ENCODE data around the gene LYPD4. TPM values are rescaled to one million over a fixed set of nuclear protein-coding genes. Genes with fewer than 3 reads are reported as not detected.

The LYPD4 gene
- total and polyA plus RNA-seq, 8 donors: not detected

- H3K9me3 ChIP-seq: no peaks in the 10 kb centered on the region
- peaks cover 0 to 22% (median 0%) of the 10 kb centered on the region in 3 donors for H3K27me3 ChIP-seq
- peak overlapping the region in 2 of 5 donors; percentile 17 to 36 for H3K27ac ChIP-seq
- TF ChIP-seq EP300 (IDR thresholded peaks at IDR 0.05): no peak
- TF ChIP-seq CTCF (IDR thresholded peaks at IDR 0.05): no peak
- TF ChIP-seq POLR2A (IDR thresholded peaks at IDR 0.05): no peak
- no peak for TF ChIP-seq POLR2AphosphoS5 (IDR thresholded peaks at IDR 0.05)
- 64 to 81% (median 73%) methylated on average over 3 of the region's 3 CpGs for WGBS, 5 donors
- no peaks in the 10 kb centered on the region for H3K36me3 ChIP-seq
- no peaks in the 10 kb centered on the region for H3K4me1 ChIP-seq
- no peak overlapping the region for H3K4me3 ChIP-seq
- intact Hi-C loops (cut with DNase I; ENCODE audit: low total_unique reads): no loop called here
- no peak for DNase-seq
Observed at GRCh38 chr19:41804336-41804735, 40.1 kb downstream of the LYPD4 start.

DNA sequence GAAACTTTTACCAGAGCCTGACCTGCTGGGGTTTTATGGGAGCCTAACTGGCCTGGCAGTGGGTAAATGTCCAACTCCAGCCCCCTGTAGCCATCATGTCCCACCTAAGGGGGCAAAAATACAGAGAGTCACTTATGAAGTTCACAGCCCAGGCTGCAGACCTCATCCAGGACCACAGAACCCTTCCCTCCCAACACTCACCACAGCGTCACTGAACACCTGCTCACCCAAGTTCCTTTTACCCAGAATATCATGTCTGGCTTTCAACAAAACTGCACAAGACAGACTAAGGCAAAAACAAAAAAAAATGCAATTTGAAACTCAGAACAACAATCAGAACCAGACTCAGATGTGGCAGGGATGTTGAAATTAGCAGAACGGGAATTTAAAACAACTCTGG is 41.7 kb downstream of the LYPD4 start:
- peak overlapping the region in 2 of 5 donors; percentile 55 to 71 for H3K27ac ChIP-seq
- no peak overlapping the region for H3K4me3 ChIP-seq
- 66 to 84% (median 76%) methylated on average over 2 of the region's 2 CpGs for WGBS, 5 donors
- H3K27me3 ChIP-seq: peaks cover 0 to 13% (median 0%) of the 10 kb centered on the region in 3 donors
- TF ChIP-seq POLR2AphosphoS5 (IDR thresholded peaks at IDR 0.05): no peak
- H3K36me3 ChIP-seq: no peaks in the 10 kb centered on the region
- H3K9me3 ChIP-seq: no peaks in the 10 kb centered on the region
- intact Hi-C loops (cut with DNase I; ENCODE audit: low total_unique reads): no loop called here
- H3K4me1 ChIP-seq: no peaks in the 10 kb centered on the region
- no peak for DNase-seq

DNA sequence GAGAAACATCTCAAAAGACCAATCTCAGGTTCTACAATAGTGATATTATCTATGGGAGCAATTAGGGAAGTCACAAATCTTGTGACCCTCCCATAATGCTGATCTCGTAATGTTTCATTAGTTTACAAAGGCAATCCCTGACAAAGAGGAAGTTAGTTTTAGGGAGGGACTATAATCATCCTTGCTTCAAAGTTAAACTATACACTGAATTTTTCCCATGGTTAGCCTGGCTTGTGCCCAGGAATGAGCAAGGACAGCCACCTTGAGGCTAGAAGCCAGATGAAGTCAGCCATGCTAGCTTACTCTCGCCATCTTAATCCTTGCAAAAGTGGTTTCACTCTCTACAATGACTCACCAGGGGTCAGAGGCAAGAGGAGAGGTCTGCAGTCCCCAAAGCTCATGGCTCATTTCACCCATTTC is 42.7 kb downstream of the LYPD4 start:
- intact Hi-C loops (cut with DNase I; ENCODE audit: low total_unique reads): no loop called here
- peak in 1 of 2 donors; percentile 9 for DNase-seq
- peaks cover 0 to 13% (median 0%) of the 10 kb centered on the region in 3 donors for H3K27me3 ChIP-seq

DNA sequence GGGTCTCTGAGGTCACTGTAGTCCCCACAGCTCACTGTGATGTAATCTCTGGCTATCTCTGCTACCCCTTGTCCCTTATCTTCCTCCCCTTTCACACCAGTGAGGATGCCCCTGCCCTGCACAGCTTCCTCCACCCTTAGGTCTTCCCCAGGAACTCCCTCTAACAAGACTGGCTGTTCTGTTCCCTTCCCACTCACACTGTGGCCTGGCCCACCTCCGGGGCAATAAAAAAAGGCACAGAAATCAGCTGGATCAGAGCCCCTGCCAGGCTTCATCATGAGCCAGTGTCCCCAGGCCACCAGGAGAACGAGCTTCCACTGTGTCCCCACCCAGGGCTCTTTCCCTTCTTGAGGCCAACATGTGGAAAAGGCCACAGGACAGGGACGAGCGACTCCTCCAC is 43.5 kb downstream of the LYPD4 start:
- Histone ChIP-seq H3K4me3 (no peak overlapping the region), H3K9me3 (no peaks in the 10 kb centered on the region), H3K36me3 (no peaks in the 10 kb centered on the region), H3K27me3 (peaks cover 0 to 14% (median 0%) of the 10 kb centered on the region in 3 donors), H3K4me1 (no peaks in the 10 kb centered on the region), H3K27ac (peak overlapping the region in 2 of 5 donors; percentile 57 to 71)
- intact Hi-C loops (cut with DNase I; ENCODE audit: low total_unique reads): no loop called here
- DNase-seq: no peak
- no peak for TF ChIP-seq CTCF (IDR thresholded peaks at IDR 0.05)
- TF ChIP-seq POLR2A (IDR thresholded peaks at IDR 0.05): no peak
- no peak for TF ChIP-seq POLR2AphosphoS5 (IDR thresholded peaks at IDR 0.05)
- no peak for TF ChIP-seq EP300 (IDR thresholded peaks at IDR 0.05)
- 74 to 88% (median 79%) methylated on average over 4 of the region's 4 CpGs for WGBS, 5 donors

More for the DNA sequence above, 42.7 kb downstream of the LYPD4 start:
- no peaks in the 10 kb centered on the region for H3K9me3 ChIP-seq
- peak overlapping the region in 2 of 5 donors; percentile 57 to 71 for H3K27ac ChIP-seq
- TF ChIP-seq POLR2A (IDR thresholded peaks at IDR 0.05) (no peak), POLR2AphosphoS5 (IDR thresholded peaks at IDR 0.05) (no peak), EP300 (IDR thresholded peaks at IDR 0.05) (no peak), CTCF (IDR thresholded peaks at IDR 0.05) (no peak)
- no peaks in the 10 kb centered on the region for H3K36me3 ChIP-seq
- WGBS, 5 donors: 43 to 50% (median 46%) methylated on average over 2 of the region's 2 CpGs
- H3K4me3 ChIP-seq: no peak overlapping the region
- H3K4me1 ChIP-seq: no peaks in the 10 kb centered on the region

GRCh38 chr19:41799444-41800000 is 45.0 kb downstream of the LYPD4 start:
- H3K9me3 ChIP-seq: no peaks in the 10 kb centered on the region
- peak overlapping the region in 1 of 5 donors; percentile 14 for H3K27ac ChIP-seq
- H3K36me3 ChIP-seq: no peaks in the 10 kb centered on the region
- WGBS, 5 donors: 46 to 53% (median 51%) methylated on average over 9 of the region's 9 CpGs
- TF ChIP-seq POLR2AphosphoS5 (IDR thresholded peaks at IDR 0.05) (no peak), POLR2A (IDR thresholded peaks at IDR 0.05) (no peak), CTCF (IDR thresholded peaks at IDR 0.05) (no peak), EP300 (IDR thresholded peaks at IDR 0.05) (no peak)
- peaks cover 0 to 16% (median 0%) of the 10 kb centered on the region in 3 donors for H3K27me3 ChIP-seq
- H3K4me3 ChIP-seq: peak overlapping the region in 1 of 4 donors; percentile 23
- peak in 1 of 2 donors; percentile 19 for DNase-seq
- no peaks in the 10 kb centered on the region for H3K4me1 ChIP-seq
- intact Hi-C loops (cut with DNase I; ENCODE audit: low total_unique reads): no loop called here
